Neural crest cell (in vitro differentiated cells): ENCODE data around the gene NAPEPLD. TPM values are rescaled to one million over a fixed set of nuclear protein-coding genes. Genes with fewer than 3 reads are reported as not detected.
A peak's percentile ranks its signal among the peaks of the same experiment; 100 is the strongest.
"Not testable (repeated sequence)": the region's sequence is repeated elsewhere in the genome, so short reads cannot be mapped to it uniquely, and the experiment has no call there.

ENCODE experiments used
- DNase-seq: peaks from one replicate; pipeline ENCODE4 v3.0.0; 2021; ENCODE audit warnings: low read depth, mixed read lengths, low spot score
- H3K27ac Mint-ChIP-seq: one replicate; pipeline ENCODE4 v1.8.0; 2021; ENCODE audit warnings: mild to moderate bottlenecking, mixed read lengths; ENCODE audit not compliant: unreplicated experiment
- H3K27me3 Mint-ChIP-seq: 2 replicates; pipeline ENCODE4 v1.8.0; 2021; ENCODE audit warnings: low read depth, mild to moderate bottlenecking, mixed read lengths
- H3K36me3 Mint-ChIP-seq: 2 replicates; pipeline ENCODE4 v1.8.0; 2021; ENCODE audit warnings: low read depth, mild to moderate bottlenecking, mixed read lengths
- H3K4me1 Mint-ChIP-seq: 2 replicates; pipeline ENCODE4 v1.8.0; 2021; ENCODE audit warnings: mixed read lengths
- H3K4me3 Mint-ChIP-seq: one replicate; pipeline ENCODE4 v1.8.0; 2021; ENCODE audit warnings: mild to moderate bottlenecking, mixed read lengths
- H3K9me3 Mint-ChIP-seq: 2 replicates; pipeline ENCODE4 v1.8.0; 2021; ENCODE audit warnings: mixed read lengths
- CTCF ChIP-seq: fragments of 200-600 bp; sonication (generic); conservative IDR thresholded peaks from 2 replicates; pipeline ENCODE4 v1.5.0; 2021; ENCODE audit warnings: antibody characterized with exemption, mild to moderate bottlenecking
- total RNA-seq: library from RNA; stranded (reverse); gene quantifications from 2 replicates; pipeline ENCODE4 v1.2.1, GENCODE V29; 2021

The NAPEPLD gene
- total RNA-seq, 1 donor from 2014 or later, result 15.0 TPM

GRCh38 chr7:103155331-103156024, 6.6 kb upstream of the NAPEPLD start:
- H3K4me3 Mint-ChIP-seq, DNase-seq, H3K9me3 Mint-ChIP-seq, H3K4me1 Mint-ChIP-seq, H3K27ac Mint-ChIP-seq, H3K36me3 Mint-ChIP-seq, H3K27me3 Mint-ChIP-seq: not testable (repeated sequence)

DNA sequence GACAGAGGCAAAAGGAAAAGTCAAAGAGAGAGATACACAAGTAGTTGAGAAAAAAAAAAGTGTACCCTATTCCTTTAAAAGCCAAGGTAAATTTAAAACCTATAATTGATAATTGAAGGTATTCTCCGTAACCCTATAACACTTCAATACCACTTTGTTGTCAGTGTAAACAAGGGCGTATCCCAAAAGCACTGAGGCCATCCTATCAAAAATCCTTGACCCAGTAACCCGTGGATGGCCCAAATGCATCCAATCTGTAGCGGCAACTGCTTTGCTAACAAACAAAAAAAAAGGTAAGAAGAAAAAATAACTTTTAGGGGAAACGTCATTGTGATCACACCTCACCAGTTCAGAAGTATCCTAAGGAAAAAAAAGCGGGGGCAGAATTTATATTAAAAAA, 5.1 kb upstream of the NAPEPLD start:
- no peak overlapping the region for H3K27ac Mint-ChIP-seq
- H3K4me1 Mint-ChIP-seq, result peaks cover 10% of the 10 kb centered on the region
- peaks cover 9% of the 10 kb centered on the region for H3K36me3 Mint-ChIP-seq
- H3K4me3 Mint-ChIP-seq, result no peak overlapping the region
- no peaks in the 10 kb centered on the region for H3K27me3 Mint-ChIP-seq
- TF ChIP-seq CTCF, result no peak
- H3K9me3 Mint-ChIP-seq, result peaks cover 7% of the 10 kb centered on the region
- DNase-seq, result no peak

DNA sequence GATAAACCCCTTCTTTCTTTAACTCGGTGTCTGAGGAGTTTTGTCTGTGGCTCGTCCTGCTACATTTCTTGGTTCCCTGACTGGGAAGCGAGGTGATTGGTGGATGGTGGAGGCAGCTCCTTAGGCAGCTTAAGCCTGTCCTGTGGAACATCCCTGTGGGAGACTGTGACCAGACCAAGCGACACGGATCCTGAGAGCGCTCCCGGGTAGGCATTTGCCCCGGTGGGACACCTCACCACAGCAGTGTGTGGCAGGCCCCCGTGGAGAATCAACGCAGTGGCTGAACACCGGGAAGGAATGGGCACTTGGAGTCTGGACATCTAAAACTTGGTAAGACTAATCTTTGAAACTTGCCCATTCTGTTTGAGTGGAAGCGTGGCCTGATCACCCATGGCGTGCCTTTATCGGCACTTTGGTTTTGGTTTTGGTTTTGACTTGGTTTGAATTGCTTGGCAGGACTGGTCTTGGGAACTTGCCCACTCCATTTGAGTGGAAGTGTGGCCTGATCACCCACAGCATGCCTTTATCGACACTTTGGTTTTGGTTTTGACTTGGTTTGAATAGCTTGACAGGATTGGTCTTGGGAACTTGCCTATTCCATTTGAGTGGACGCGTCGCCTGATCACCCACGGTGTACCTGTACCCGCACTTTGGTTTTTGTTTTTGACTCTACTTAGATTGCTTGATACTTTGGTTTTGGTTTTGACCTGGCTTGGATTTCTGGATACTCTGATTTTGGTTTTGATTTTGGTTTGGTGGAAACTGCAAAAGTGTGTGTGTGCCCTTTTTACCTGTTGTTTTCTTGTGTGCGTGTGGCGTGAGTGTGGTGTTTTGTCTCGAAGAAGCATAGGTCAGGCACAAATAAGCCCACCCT, 4.1 kb upstream of the NAPEPLD start:
- Mint-ChIP-seq H3K4me3 (peak overlapping the region; percentile 61), H3K4me1 (peaks cover 19% of the 10 kb centered on the region)
- DNase-seq, H3K9me3 Mint-ChIP-seq, H3K27ac Mint-ChIP-seq, H3K27me3 Mint-ChIP-seq, H3K36me3 Mint-ChIP-seq: not testable (repeated sequence)

DNA sequence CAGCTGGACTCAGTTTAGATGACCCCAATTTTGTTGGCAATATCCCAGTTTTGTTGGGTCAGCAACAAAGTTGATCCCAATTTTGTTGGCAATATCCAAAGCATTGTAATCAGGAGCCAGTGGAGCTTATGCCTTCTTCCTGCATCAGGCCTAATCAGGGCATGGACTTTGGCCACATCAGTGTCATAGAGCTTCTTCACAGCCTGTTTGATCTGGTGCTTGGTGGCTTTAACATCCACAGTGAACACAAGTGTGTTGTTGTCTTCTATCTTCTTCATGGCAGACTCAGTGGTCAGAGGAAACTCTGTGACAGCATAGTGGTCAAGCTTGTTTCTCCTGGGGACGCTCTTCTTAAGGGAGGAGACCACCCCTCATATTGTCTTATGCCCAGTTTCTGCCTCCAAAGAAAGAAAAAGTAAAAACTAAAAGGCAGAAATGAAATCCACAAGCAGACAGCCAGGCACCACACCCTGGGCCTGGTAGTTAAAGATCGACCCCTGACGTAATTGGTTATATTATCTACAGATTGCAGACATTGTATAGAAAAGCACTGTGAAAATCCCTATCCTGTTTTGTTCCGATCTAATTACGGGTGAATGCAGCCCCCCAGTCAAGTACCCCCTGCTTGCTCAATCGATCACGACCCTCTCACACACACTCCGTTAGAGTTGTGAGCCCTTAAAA, 3.2 kb upstream of the NAPEPLD start:
- Mint-ChIP-seq H3K4me1 (peaks cover 27% of the 10 kb centered on the region), H3K4me3 (peak overlapping the region; percentile 61)
- H3K27ac Mint-ChIP-seq, H3K36me3 Mint-ChIP-seq, DNase-seq, H3K27me3 Mint-ChIP-seq, H3K9me3 Mint-ChIP-seq: not testable (repeated sequence)

GRCh38 chr7:103150192-103150591, 1.3 kb upstream of the NAPEPLD start:
- Mint-ChIP-seq H3K27me3 (no peaks in the 10 kb centered on the region), H3K4me1 (peaks cover 41% of the 10 kb centered on the region), H3K36me3 (peaks cover 5% of the 10 kb centered on the region), H3K27ac (no peak overlapping the region), H3K9me3 (peaks cover 7% of the 10 kb centered on the region), H3K4me3 (peak overlapping the region; percentile 87)
- DNase-seq, result no peak
- TF ChIP-seq CTCF, result no peak

- no peak for TF ChIP-seq CTCF
- DNase-seq, result no peak
- H3K4me3 Mint-ChIP-seq, result peak overlapping the region; percentile 87
- H3K27ac Mint-ChIP-seq, result peak overlapping the region; percentile 98
- peaks cover 7% of the 10 kb centered on the region for H3K9me3 Mint-ChIP-seq
- H3K4me1 Mint-ChIP-seq, result peaks cover 41% of the 10 kb centered on the region
- peaks cover 5% of the 10 kb centered on the region for H3K36me3 Mint-ChIP-seq
- no peaks in the 10 kb centered on the region for H3K27me3 Mint-ChIP-seq
Observed at GRCh38 chr7:103149808-103150180, 895 bp upstream of the NAPEPLD start.
